Dendritic cell treated with granulocyte-macrophage colony-stimulating factor and Interleukin-4, amounts not matched to agents 40 ng/mL and 50 ng/mL, for 4 days (primary cell): ENCODE measurements around the gene RHBDL3.
A peak's percentile ranks its signal among the peaks of the same experiment; 100 is the strongest.

Experiments
- H3K27ac Mint-ChIP-seq: one replicate; pipeline ENCODE4 v1.8.0; 2022; ENCODE audit warnings: mild to moderate bottlenecking, mixed read lengths
- H3K27me3 Mint-ChIP-seq: one replicate; pipeline ENCODE4 v1.8.0; 2022; ENCODE audit warnings: mild to moderate bottlenecking, mixed read lengths
- H3K36me3 Mint-ChIP-seq: one replicate; pipeline ENCODE4 v1.8.0; 2022; ENCODE audit warnings: low read depth, mixed read lengths
- H3K4me1 Mint-ChIP-seq: one replicate; pipeline ENCODE4 v1.8.0; 2022; ENCODE audit warnings: low read depth, mixed read lengths
- H3K4me3 Mint-ChIP-seq: one replicate; pipeline ENCODE4 v1.8.0; 2022; ENCODE audit warnings: mild to moderate bottlenecking, moderate library complexity, mixed read lengths
- H3K9me3 Mint-ChIP-seq: one replicate; pipeline ENCODE4 v1.8.0; 2022; ENCODE audit warnings: mixed read lengths
- intact Hi-C: fragments of 100-400 bp; cut with micrococcal nuclease; formaldehyde crosslinking; loops from one replicate; pipeline ENCODE4 v1.15.0; 2022

RHBDL3 gene

GRCh38 chr17:32356378-32356743 is 90.7 kb downstream of the RHBDL3 start:
- H3K4me3 Mint-ChIP-seq, result peak overlapping the region; percentile 30
- intact Hi-C loops, result loop anchor here (10.0 kb wide), 1 partner anchor 362 kb away; no protein-coding TSS in a partner anchor
- no peak overlapping the region for H3K27ac Mint-ChIP-seq
- H3K27me3 Mint-ChIP-seq, result no peaks in the 10 kb centered on the region
- no peaks in the 10 kb centered on the region for H3K9me3 Mint-ChIP-seq
- H3K4me1 Mint-ChIP-seq, result peaks cover 43% of the 10 kb centered on the region
- H3K36me3 Mint-ChIP-seq, result peaks cover 98% of the 10 kb centered on the region

- Mint-ChIP-seq H3K9me3 (no peaks in the 10 kb centered on the region), H3K27ac (no peak overlapping the region), H3K4me3 (peak overlapping the region; percentile 30), H3K27me3 (no peaks in the 10 kb centered on the region), H3K4me1 (peaks cover 45% of the 10 kb centered on the region), H3K36me3 (peaks cover 98% of the 10 kb centered on the region)
- intact Hi-C loops, result loop anchor here (10.0 kb wide), 1 partner anchor 362 kb away; no protein-coding TSS in a partner anchor
Measured at GRCh38 chr17:32356750-32357149, 91.1 kb downstream of the RHBDL3 start.

DNA sequence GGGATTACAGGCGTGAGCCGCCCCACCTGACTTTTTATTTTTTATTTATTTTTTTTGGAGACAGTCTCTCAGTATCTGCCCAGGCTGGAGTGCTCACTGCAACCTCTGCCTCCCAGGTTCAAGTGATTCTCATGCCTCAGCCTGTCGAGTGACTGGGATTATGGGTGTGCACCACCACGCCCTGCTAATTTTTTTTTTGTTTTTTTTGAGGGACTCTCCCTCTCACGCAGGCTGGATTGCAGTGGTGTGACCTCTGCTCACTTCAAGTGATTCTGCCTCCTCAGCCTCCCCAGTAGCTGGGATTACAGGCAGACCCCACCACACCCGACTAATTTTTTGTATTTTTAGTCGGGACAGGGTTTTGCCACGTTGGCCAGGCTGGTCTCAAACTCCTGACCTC is 92.0 kb downstream of the RHBDL3 start:
- peaks cover 98% of the 10 kb centered on the region for H3K36me3 Mint-ChIP-seq
- H3K27me3 Mint-ChIP-seq, result no peaks in the 10 kb centered on the region
- H3K4me3 Mint-ChIP-seq, result no peak overlapping the region
- intact Hi-C loops, result loop anchor here (10.0 kb wide), 1 partner anchor 363 kb away; no protein-coding TSS in a partner anchor
- peaks cover 49% of the 10 kb centered on the region for H3K4me1 Mint-ChIP-seq
- H3K9me3 Mint-ChIP-seq, result no peaks in the 10 kb centered on the region
- H3K27ac Mint-ChIP-seq, result no peak overlapping the region

DNA sequence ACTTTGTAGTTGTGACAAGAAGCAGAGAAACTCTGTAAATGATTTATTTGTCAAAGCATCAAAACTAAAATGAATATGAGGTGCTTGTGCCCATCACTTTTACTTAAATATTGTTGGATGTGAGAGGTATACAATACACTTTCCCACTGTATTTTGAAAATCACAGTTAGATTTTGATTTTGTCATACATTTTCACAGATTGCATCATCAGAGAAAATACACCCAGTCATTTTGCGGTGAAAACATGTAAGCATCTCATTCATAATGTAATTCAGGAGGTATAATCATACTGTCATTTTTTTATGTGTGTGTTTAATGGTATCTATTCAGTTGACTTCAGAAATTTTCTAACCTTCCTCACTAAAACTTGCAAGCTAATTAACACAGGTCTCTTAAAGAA is 95.6 kb downstream of the RHBDL3 start:
- intact Hi-C loops, result loop anchor here (10.0 kb wide), 1 partner anchor 156 kb away; no protein-coding TSS in a partner anchor
- peaks cover 98% of the 10 kb centered on the region for H3K36me3 Mint-ChIP-seq
- H3K4me1 Mint-ChIP-seq, result peaks cover 25% of the 10 kb centered on the region
- H3K27me3 Mint-ChIP-seq, result no peaks in the 10 kb centered on the region
- no peaks in the 10 kb centered on the region for H3K9me3 Mint-ChIP-seq
- H3K27ac Mint-ChIP-seq, result no peak overlapping the region
- H3K4me3 Mint-ChIP-seq, result no peak overlapping the region

DNA sequence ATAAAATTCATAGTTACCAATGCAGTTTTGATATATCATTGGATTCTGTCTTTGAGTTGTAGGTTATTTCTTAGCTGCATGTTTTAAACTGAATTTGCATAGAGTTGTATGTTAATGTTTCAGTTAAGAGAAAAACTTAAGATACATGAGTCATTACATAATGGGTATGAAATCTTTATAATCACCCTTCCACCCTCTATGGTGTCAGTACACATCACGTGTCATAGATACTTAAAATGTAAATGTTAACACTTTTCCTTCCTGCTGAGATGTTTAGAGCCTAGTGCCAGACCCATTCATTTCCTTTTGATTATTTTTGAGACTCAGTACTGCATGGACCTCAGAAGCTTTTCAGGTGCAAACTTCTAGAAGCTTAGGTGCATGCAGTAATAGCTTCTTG is 104.8 kb downstream of the RHBDL3 start:
- H3K36me3 Mint-ChIP-seq, result peaks cover 90% of the 10 kb centered on the region
- H3K4me3 Mint-ChIP-seq, result no peak overlapping the region
- no peak overlapping the region for H3K27ac Mint-ChIP-seq
- no peaks in the 10 kb centered on the region for H3K9me3 Mint-ChIP-seq
- H3K4me1 Mint-ChIP-seq, result peaks cover 5% of the 10 kb centered on the region
- intact Hi-C loops, result no loop called here
- no peaks in the 10 kb centered on the region for H3K27me3 Mint-ChIP-seq
